Measurements from ENCODE around the gene RPL10A. TPM values are rescaled to one million over a fixed set of nuclear protein-coding genes. Genes with fewer than 3 reads are reported as not detected.

Gene RPL10A
- polyA plus RNA-seq, 1 of the 3 experiments (the other 2 are of a cell fraction): 3,548 TPM

- peak; percentile 100 for TF ChIP-seq TAF1 (IDR thresholded peaks at IDR 0.05; ENCODE audit: borderline replicate concordance, low read depth, low read length)
- TF ChIP-seq NFIC (IDR thresholded peaks at IDR 0.05; ENCODE audit: borderline replicate concordance): no peak
- no peak for TF ChIP-seq MEF2A (IDR thresholded peaks at IDR 0.05; ENCODE audit: borderline replicate concordance, low read depth)
- TF ChIP-seq PBX3 (IDR thresholded peaks at IDR 0.05): peak; percentile 13
- TF ChIP-seq MAX (IDR thresholded peaks at IDR 0.05; ENCODE audit: low read depth): peak; percentile 97
- peak; percentile 100 for TF ChIP-seq CHD2 (IDR thresholded peaks at IDR 0.05; ENCODE audit: low read length, partially characterized antibody)
- TF ChIP-seq FOXM1 (IDR thresholded peaks at IDR 0.05; ENCODE audit: low read depth): no peak
- TF ChIP-seq JUND (IDR thresholded peaks at IDR 0.05): no peak
- TF ChIP-seq POLR2AphosphoS5 (IDR thresholded peaks at IDR 0.05; ENCODE audit: low read depth, low read length): peak; percentile 100
These were observed at the start of gene RPL10A (continued) for GRCh38 chr6:35468181-35468979.

- Histone ChIP-seq H3K9ac (no peak overlapping the region), H3K9me3 (no peaks in the 10 kb centered on the region), H3K4me3 (ENCODE audit: low read depth in 2 of 2, low read length in 1 of 2) (no peak overlapping the region), H3K9me2 (no peaks in the 10 kb centered on the region), H3K4me1 (ENCODE audit: control insufficient read depth in 1 of 2, insufficient read depth in 2 of 2, low read depth in 1 of 2, low read length in 1 of 2) (peaks cover 0 to 30% of the 10 kb centered on the region in 2 experiments; a peak in 2 of 4 replicates), H3F3A (replicated peaks; ENCODE audit: insufficient read depth) (no peaks in the 10 kb centered on the region), H3K27ac (ENCODE audit: low read depth in 2 of 2, low read length in 1 of 2) (no peak overlapping the region), H3K4me2 (no peak overlapping the region), H2AFZ (ENCODE audit: low read depth) (no peak overlapping the region), H3K36me3 (replicated peaks in 1 of 2; ENCODE audit: control insufficient read depth in 1 of 2, insufficient read depth in 2 of 2, low read length in 1 of 2) (peaks cover 4 to 6% of the 10 kb centered on the region in 2 experiments), H3K79me2 (ENCODE audit: insufficient read depth) (no peaks in the 10 kb centered on the region), H4K20me1 (ENCODE audit: insufficient read depth) (no peaks in the 10 kb centered on the region), H3K27me3 (ENCODE audit: insufficient read depth) (no peaks in the 10 kb centered on the region)
- TF ChIP-seq CTCF (IDR thresholded peaks at IDR 0.05) (peak; percentile 23; the same call in 1 of the 2 replicates), YY1 (IDR thresholded peaks at IDR 0.05; ENCODE audit: low read depth) (no peak)
- no peak for DNase-seq
- ChIA-PET CTCF (interaction anchor here (0.7 to 5.9 kb wide), 8 partner anchors 10 to 160 kb away, joined by 3 to 46 read pairs (median 4); partner anchors contain the start of genes FANCE and PPARD), POLR2A (interaction anchor here (1.0 kb wide), 1 partner anchor 49 kb away, joined by 5 read pairs; the partner anchor contains the start of gene RPL10A)
- WGBS (ENCODE audit: low lambda C conversion rate): 98% methylated on average over 3 of the region's 5 CpGs
These were observed 48.8 kb upstream of the RPL10A start for GRCh38 chr6:35419417-35419816.

All from SK-N-SH (cell line).